Fibroblast of pulmonary artery (primary cell): ENCODE results near the gene KDELR3.

Source experiments
- DNase-seq: peaks from one replicate; pipeline ENCODE4 v3.0.0-alpha.2; 2010; ENCODE audit warnings: low read depth
- H3K4me3 ChIP-seq: replicated peaks from 2 replicates; pipeline ENCODE4 v1.5.1; 2011; ENCODE audit warnings: low read depth, mild to moderate bottlenecking, control low read depth, low read length, moderate library complexity
- TF ChIP-seq, protein P1 (sequence below): IDR thresholded peaks from 2 replicates; pipeline ENCODE4 v1.5.1; 2011; ENCODE audit warnings: mild to moderate bottlenecking, control low read depth, low read length, inconsistent platforms; ENCODE audit errors: missing control alignments

KDELR3 gene

DNA sequence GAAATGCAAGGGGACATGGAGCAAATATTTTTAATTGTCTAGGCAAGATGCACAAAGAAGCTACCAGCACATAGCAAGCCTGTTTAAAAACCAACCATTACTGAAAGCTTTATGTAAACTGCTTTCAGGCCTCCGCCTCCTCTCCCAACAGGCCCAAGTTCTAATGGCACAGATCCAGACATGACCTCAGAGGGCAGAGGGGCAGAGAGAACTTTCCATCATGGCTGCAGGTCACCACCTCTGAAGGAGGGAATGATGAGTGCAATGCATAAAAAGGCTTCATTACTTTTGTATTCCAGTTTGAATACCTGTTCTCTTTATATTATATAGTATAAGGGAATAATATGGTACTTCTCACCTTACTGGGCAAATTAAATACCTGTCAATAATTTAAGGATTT is 23.0 kb downstream of the KDELR3 start:
- TF ChIP-seq, protein P1, sequence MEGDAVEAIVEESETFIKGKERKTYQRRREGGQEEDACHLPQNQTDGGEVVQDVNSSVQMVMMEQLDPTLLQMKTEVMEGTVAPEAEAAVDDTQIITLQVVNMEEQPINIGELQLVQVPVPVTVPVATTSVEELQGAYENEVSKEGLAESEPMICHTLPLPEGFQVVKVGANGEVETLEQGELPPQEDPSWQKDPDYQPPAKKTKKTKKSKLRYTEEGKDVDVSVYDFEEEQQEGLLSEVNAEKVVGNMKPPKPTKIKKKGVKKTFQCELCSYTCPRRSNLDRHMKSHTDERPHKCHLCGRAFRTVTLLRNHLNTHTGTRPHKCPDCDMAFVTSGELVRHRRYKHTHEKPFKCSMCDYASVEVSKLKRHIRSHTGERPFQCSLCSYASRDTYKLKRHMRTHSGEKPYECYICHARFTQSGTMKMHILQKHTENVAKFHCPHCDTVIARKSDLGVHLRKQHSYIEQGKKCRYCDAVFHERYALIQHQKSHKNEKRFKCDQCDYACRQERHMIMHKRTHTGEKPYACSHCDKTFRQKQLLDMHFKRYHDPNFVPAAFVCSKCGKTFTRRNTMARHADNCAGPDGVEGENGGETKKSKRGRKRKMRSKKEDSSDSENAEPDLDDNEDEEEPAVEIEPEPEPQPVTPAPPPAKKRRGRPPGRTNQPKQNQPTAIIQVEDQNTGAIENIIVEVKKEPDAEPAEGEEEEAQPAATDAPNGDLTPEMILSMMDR: no peak
- DNase-seq: peak; percentile 59
- no peak overlapping the region for H3K4me3 ChIP-seq

DNA sequence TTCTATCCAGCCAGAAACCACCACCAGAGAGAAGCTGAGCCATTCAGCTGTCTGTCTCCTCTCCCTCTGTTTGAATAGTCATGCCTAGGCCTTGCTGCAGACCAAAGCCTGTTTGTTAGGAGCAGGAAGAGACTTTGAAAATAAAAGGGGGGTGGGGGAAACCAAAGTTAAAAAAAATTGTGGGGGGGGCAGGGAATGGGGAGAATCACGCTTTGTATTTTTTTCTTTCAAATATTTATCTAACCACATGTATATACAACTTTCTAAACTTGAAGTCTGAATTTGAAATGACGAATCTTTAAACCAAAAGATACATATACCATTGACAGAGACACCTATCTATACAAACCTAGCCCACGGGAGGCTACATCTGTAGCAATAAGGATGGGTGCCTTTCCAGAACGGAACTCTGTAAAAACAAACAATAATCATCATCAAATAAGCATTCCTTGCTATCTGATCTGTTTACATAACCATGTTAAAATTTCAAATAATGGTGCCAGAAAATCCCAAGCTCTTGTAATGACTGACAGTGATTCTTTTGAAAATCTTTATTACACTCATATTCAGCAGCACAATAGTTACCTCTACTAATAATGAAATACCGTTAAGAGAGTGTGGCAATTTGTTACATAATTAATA is 23.9 kb downstream of the KDELR3 start:
- no peak for DNase-seq
- TF ChIP-seq, protein P1: no peak
- no peak overlapping the region for H3K4me3 ChIP-seq

DNA sequence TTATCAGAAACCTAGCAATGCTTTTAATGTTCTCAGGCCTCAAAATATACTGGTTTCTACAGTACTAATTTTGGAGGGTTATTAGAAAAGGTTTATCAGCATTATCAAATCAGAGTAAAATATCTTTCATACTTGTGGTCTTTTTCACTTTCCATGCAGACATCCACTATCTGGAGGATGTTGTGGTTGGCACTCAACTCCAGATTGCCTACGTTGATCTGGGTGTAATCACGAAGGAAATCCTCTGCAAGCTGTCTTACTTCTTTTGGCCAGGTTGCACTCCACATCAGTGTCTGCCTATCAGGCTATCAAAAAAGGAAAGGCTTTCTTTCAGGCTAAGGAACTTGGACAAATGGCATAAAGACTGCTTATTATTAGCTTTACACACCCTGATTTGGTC is 26.6 kb downstream of the KDELR3 start:
- DNase-seq: peak; percentile 51
- TF ChIP-seq, protein P1: no peak
- no peak overlapping the region for H3K4me3 ChIP-seq

DNA sequence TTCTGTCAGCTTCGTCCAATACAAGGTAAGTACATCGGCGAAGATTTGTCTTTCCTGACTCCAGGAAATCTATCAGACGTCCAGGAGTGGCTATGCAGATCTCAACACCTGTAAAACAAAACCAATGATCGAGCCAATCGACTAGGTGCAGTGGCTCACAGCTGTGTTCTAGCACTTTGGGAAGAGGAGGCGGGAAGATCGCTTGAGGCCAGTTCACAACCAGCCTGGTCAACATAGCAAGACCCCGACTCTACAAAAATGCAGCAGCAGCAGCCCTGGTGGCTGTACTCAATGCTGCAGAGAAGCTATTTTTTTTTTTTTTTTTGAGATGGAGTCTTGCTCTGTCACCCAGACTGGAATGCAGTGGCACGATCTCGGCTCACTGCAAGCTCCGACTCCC is 27.0 kb downstream of the KDELR3 start:
- no peak overlapping the region for H3K4me3 ChIP-seq
- DNase-seq: no peak
- TF ChIP-seq, protein P1: no peak

DNA sequence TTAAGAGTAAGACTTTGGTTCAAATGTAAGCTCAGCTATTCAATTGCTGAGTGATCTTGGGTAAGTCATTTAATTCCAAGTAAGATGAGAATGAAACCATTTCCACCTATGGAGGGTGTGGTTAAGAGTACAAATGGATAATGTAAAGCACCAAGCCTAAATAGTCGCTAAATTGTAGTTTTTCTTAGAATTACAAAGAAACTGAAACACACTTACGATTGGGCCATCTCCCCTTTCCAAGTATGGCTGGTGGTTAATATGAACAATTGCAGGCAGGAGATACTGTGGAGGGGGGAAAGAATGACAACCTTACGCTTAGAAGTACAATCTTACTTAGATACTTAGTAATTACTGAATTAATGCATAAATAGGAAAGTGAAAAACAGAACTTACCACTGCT is 30.0 kb downstream of the KDELR3 start:
- TF ChIP-seq, protein P1: no peak
- no peak overlapping the region for H3K4me3 ChIP-seq
- no peak for DNase-seq

DNA sequence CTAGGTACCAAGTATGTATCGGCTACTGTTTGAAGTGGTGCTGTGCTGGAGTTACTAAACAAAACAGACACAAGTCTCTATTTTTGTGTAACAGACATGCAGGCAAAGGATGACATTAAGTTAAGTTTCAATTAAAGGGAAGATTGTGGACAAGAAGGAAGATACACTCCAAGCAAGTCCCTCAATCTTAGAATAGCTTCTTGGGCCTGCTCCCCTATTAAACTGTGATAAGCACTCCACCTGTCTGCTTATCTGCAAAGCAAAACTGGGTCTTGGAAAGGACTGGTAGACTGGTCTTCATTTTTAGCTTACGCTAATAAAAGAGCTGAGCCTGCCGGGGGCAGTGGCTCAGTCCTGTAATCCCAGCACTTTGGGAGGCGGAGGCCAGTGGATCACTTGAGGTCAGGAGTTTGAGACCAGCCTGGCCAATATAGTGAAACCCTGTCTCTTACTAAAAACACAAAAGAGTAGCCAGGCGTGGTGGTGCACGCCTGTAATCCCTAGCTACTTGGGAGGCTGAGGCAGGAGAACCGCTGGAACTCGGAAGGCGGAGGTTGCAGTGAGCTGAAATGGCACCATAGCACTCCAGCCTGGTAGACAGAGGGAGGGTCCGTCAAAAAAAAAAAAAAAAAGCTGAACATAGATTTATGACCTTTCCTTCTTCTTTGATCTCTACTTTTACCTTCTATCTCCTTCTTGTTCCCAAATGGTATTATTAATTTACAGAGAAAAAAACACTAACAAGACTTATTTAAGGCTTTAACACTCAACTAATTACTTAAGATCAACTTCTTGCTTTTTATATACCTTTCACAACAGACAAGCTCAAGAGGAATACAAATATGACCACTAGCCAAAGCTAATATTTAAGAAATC is 34.1 kb downstream of the KDELR3 start:
- TF ChIP-seq, protein P1: no peak
- H3K4me3 ChIP-seq: no peak overlapping the region
- DNase-seq: no peak
